Panc1 (cell line): ENCODE measurements around the gene HRCT1. TPM values are rescaled to one million over a fixed set of nuclear protein-coding genes. Genes with fewer than 3 reads are reported as not detected.

Experiments used
- ATAC-seq: fragments of 200-7000 bp; cut with Tn5 transposase; 2 replicates; pipeline ENCODE4 v1.9.1; 2020; ENCODE audit warnings: mild to moderate bottlenecking, moderate library complexity
- Bru-seq: library from RNA; stranded (reverse); fragments of 400-500 nt; gene quantifications from one replicate; lab custom pipeline; 2021; lab: Mats Ljungman, UMichigan
- BruChase-seq, 2 experiments: library from RNA; stranded (reverse); fragments of 400-500 nt; gene quantifications; one replicate each; lab custom pipeline; 2021; lab: Mats Ljungman, UMichigan
- BruUV-seq: library from RNA; stranded (reverse); fragments of 400-500 nt; replicated peaks from 2 replicates; lab custom pipeline; 2021; lab: Mats Ljungman, UMichigan
- CTCF ChIA-PET: fragments of 300-600 bp; sonication (Branson Sonifier 250); formaldehyde crosslinking; loops from one replicate; lab custom pipeline; 2022; ENCODE audit warnings: antibody characterized with exemption; lab: Charles Lee
- POLR2A ChIA-PET: fragments of 300-600 bp; sonication (Branson Sonifier 250); formaldehyde crosslinking; loops from one replicate; lab custom pipeline; 2022; ENCODE audit warnings: antibody characterized with exemption; lab: Charles Lee
- DNase-seq: peaks from one replicate; pipeline ENCODE4 v3.0.0-alpha.2; 2010; ENCODE audit warnings: low read depth, low spot score
- H3K27ac ChIP-seq: 2 replicates; pipeline ENCODE4 v1.5.1; 2011; ENCODE audit warnings: mild to moderate bottlenecking, low read length, inconsistent platforms
- H3K27me3 ChIP-seq: fragments of 200-500 bp; sonication (Bioruptor generic); 2 replicates; pipeline ENCODE4 v1.6.0; 2014; ENCODE audit warnings: low read length, inconsistent platforms; ENCODE audit not compliant: control insufficient read depth, insufficient read depth
- H3K36me3 ChIP-seq: fragments of 200-500 bp; sonication (Bioruptor generic); 2 replicates; pipeline ENCODE4 v1.5.1; 2014; ENCODE audit warnings: inconsistent platforms, mild to moderate bottlenecking, low read length, moderate library complexity; ENCODE audit not compliant: control insufficient read depth, insufficient read depth
- H3K4me1 ChIP-seq: 2 replicates; pipeline ENCODE4 v1.5.1; 2011; ENCODE audit warnings: inconsistent platforms, mild to moderate bottlenecking, low read length, moderate library complexity; ENCODE audit not compliant: control insufficient read depth, insufficient read depth
- H3K4me3 ChIP-seq, 2 experiments: 2 replicates each; pipeline ENCODE4 v1.5.1; 2011 to 2012; ENCODE audit warnings: low read depth in 2 of 2, low read length in 2 of 2, mild to moderate bottlenecking in 2 of 2, inconsistent platforms in 1 of 2, moderate library complexity in 1 of 2
- H3K9me3 ChIP-seq: fragments of 200-500 bp; sonication (Bioruptor generic); 2 replicates; pipeline ENCODE4 v1.5.1; 2014; ENCODE audit warnings: low read depth, mild to moderate bottlenecking, inconsistent platforms, low read length, moderate library complexity; ENCODE audit not compliant: control insufficient read depth, insufficient read depth
- CTCF ChIP-seq: fragments of 450-650 bp; IDR thresholded peaks from 2 replicates; pipeline ENCODE4 v1.5.1; 2017; ENCODE audit warnings: mild to moderate bottlenecking
- POLR2AphosphoS5 ChIP-seq: IDR thresholded peaks from 2 replicates; pipeline ENCODE4 v1.6.1; 2012; ENCODE audit warnings: mild to moderate bottlenecking, low read depth, low read length, moderate library complexity
- REST ChIP-seq, 2 experiments: IDR thresholded peaks; 2 replicates each; pipeline ENCODE4 v1.6.1; 2011 to 2012; ENCODE audit warnings: low read depth in 2 of 2, control low read depth in 1 of 2, low read length in 1 of 2, mild to moderate bottlenecking in 1 of 2, moderate library complexity in 1 of 2; ENCODE audit not compliant: insufficient read depth in 1 of 2
- SIN3A ChIP-seq: IDR thresholded peaks from 2 replicates; pipeline ENCODE4 v1.6.1; 2012; ENCODE audit warnings: low read depth, mild to moderate bottlenecking, low read length, moderate library complexity, borderline replicate concordance; ENCODE audit not compliant: insufficient read depth
- TCF7L2 ChIP-seq: IDR thresholded peaks from 2 replicates; pipeline ENCODE4 v1.6.1; 2011; ENCODE audit warnings: mild to moderate bottlenecking, low read depth, low read length, inconsistent platforms
- in situ Hi-C: cut with HindIII; loops from 2 replicates; pipeline ENCODE4 v1.10.0; 2016; ENCODE audit warnings: low sequenced_read_pairs, low pct_unique_long_range_greater_than_20kb
- intact Hi-C: fragments of 100-400 bp; cut with micrococcal nuclease; formaldehyde crosslinking; loops from one replicate; pipeline ENCODE4 v1.10.0; 2022; ENCODE audit not compliant: unreplicated experiment
- long read RNA-seq: library from polyadenylated mRNA; unstranded; transcript quantifications from one replicate; pipeline ENCODE4 v2.0.0, GENCODE V29; 2021; ENCODE audit not compliant: unreplicated experiment
- polyA plus RNA-seq: library from polyadenylated mRNA; unstranded; fragments of >200 nt; gene quantifications from one replicate; pipeline ENCODE4 v1.2.1, GENCODE V29; 2012; ENCODE audit warnings: missing spikeins; ENCODE audit not compliant: insufficient read length
- total RNA-seq: library from RNA; stranded (reverse); gene quantifications from one replicate; pipeline ENCODE4 v1.2.1, GENCODE V29; 2021; ENCODE audit not compliant: unreplicated experiment

The HRCT1 gene
- total RNA-seq (not detected), Bru-seq, nascent RNA (percentile 27 among the genes with signal in this experiment), BruChase-seq, experiment 1, labeled RNA remaining after a 2-hour chase (percentile 24 among the genes with signal in this experiment), BruChase-seq, experiment 2, labeled RNA remaining after a 6-hour chase (percentile 26 among the genes with signal in this experiment)
- polyA plus RNA-seq, result not detected
- long read RNA-seq, result 0 reads

GRCh38 chr9:35905912-35906679, at the start of gene HRCT1:
Gene HRCT1, plus strand, starts transcription at chr9:35906202. Its CDS starts 86 bp downstream, at chr9:35906288.
- no peaks in the 10 kb centered on the region for H3K36me3 ChIP-seq
- peak; percentile 67; the same call in 1 of the 2 replicates for TF ChIP-seq POLR2AphosphoS5
- 0 out of 4 replicates have a peak, but pooled peaks of 1 of the 2 experiments have one; percentile 31 for TF ChIP-seq REST (IDR thresholded peaks at IDR 0.05; ENCODE audit: insufficient read depth in 1 of 2, low read depth in 2 of 2, low read length in 1 of 2)
- TF ChIP-seq CTCF, result no peak
- peak; percentile 83 for TF ChIP-seq TCF7L2
- TF ChIP-seq SIN3A, result no peak
- ATAC-seq (peak; percentile 66), DNase-seq (no peak)
- no peaks in the 10 kb centered on the region for H3K27me3 ChIP-seq
- ChIA-PET CTCF (interaction anchor here (0.7 kb wide), 1 partner anchor 39 kb away, joined by 4 read pairs; no protein-coding TSS in a partner anchor), POLR2A (no interaction called here)
- peak within 1 kb of the TSS; percentile 78 for H3K27ac ChIP-seq
- no peaks in the 10 kb centered on the region for H3K9me3 ChIP-seq
- no peak within 1 kb of the TSS for H3K4me3 ChIP-seq
- peaks cover 75% of the 10 kb centered on the region for H3K4me1 ChIP-seq
- BruUV-seq, result no TSS peak
- intact Hi-C loops, result no loop called here
- in situ Hi-C loops, result no loop called here

- CTCF ChIA-PET, result no interaction called here
- Histone ChIP-seq H3K27me3 (peaks cover 9% of the 10 kb centered on the region; the same call in 1 of the 2 replicates), H3K4me3 (no peak overlapping the region), H3K36me3 (no peaks in the 10 kb centered on the region), H3K4me1 (no peaks in the 10 kb centered on the region), H3K9me3 (no peaks in the 10 kb centered on the region), H3K27ac (no peak overlapping the region)
- BruUV-seq, result no TSS peak
- POLR2A ChIA-PET, result no interaction called here
- in situ Hi-C loops (no loop called here), intact Hi-C loops (no loop called here)
- no peak for DNase-seq
- no peak for ATAC-seq
- TF ChIP-seq SIN3A (no peak), POLR2AphosphoS5 (no peak), TCF7L2 (no peak), REST (IDR thresholded peaks at IDR 0.05; ENCODE audit: insufficient read depth in 1 of 2, low read depth in 2 of 2, low read length in 1 of 2) (no peak), CTCF (no peak)
These were observed 49.8 kb upstream of the HRCT1 start for GRCh38 chr9:35856206-35856605.
